ENCODE measurements around the gene KL.

DNA sequence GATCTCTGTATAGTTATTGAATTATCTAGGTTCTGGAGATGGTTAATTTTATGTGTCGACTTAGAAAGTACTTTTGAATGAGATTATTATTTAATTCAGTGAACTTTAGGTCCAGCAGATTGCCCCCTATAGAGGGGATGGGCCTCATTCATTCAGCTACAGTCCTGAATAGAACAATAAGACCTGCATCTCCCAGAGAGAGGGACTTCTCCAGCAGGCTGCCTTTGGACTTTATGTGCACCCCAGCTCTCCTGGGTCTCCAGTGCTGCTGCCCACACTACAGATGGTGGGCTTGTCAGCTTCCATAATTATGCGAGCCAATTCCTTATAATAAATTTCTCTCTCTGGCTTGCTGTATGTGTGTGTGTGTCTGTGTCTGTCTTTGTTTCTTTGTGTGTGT, 39.3 kb upstream of the KL start:
- TF ChIP-seq TAF1 (IDR thresholded peaks at IDR 0.05; ENCODE audit: borderline replicate concordance, insufficient read depth, low read length) = no peak
- TF ChIP-seq POLR2AphosphoS5 (IDR thresholded peaks at IDR 0.05; ENCODE audit: low read depth, low read length) = no peak
- TF ChIP-seq REST (IDR thresholded peaks at IDR 0.05; ENCODE audit: insufficient read depth in 1 of 2, low read depth in 2 of 2, low read length in 2 of 2) = no peak
- no peak for TF ChIP-seq FOXP2 (optimal IDR thresholded peaks at IDR 0.05; ENCODE audit: borderline replicate concordance, extremely low read depth, extremely low read length, insufficient read depth)

All from PFSK-1 (cell line).